GM23248 (cell line): ENCODE results near the gene CCDC27. TPM values are rescaled to one million over a fixed set of nuclear protein-coding genes. Genes with fewer than 3 reads are reported as not detected.

Experiments
- DNase-seq: peaks from one replicate; pipeline ENCODE4 v3.0.0-alpha.2; 2015
- H2AFZ ChIP-seq: fragments of 200-600 bp; sonication (generic); 2 replicates; pipeline ENCODE4 v1.6.1; 2016; ENCODE audit warnings: antibody characterized with exemption
- H3F3A ChIP-seq: fragments of 200-600 bp; sonication (generic); 2 replicates; pipeline ENCODE4 v1.6.1; 2016; ENCODE audit warnings: mild to moderate bottlenecking, antibody characterized with exemption, mixed run types; ENCODE audit not compliant: insufficient read depth
- H3K27ac ChIP-seq: fragments of 200-600 bp; sonication (generic); 2 replicates; pipeline ENCODE4 v1.5.1; 2016; ENCODE audit warnings: mild to moderate bottlenecking
- H3K27me3 ChIP-seq: fragments of 200-600 bp; sonication (generic); replicated peaks from 2 replicates; pipeline ENCODE4 v1.6.1; 2016; ENCODE audit warnings: mild to moderate bottlenecking; ENCODE audit not compliant: insufficient read depth
- H3K36me3 ChIP-seq: fragments of 200-600 bp; sonication (generic); 2 replicates; pipeline ENCODE4 v1.6.1; 2016; ENCODE audit warnings: low read depth, mild to moderate bottlenecking
- H3K4me1 ChIP-seq: fragments of 200-600 bp; sonication (generic); 2 replicates; pipeline ENCODE4 v1.6.1; 2016; ENCODE audit warnings: mild to moderate bottlenecking; ENCODE audit not compliant: insufficient read depth
- H3K4me2 ChIP-seq: fragments of 200-600 bp; sonication (generic); one replicate; pipeline ENCODE4 v1.6.1; 2016; ENCODE audit warnings: mild to moderate bottlenecking; ENCODE audit not compliant: unreplicated experiment
- H3K4me3 ChIP-seq: fragments of 200-600 bp; sonication (generic); 2 replicates; pipeline ENCODE4 v1.5.1; 2016; ENCODE audit warnings: mild to moderate bottlenecking
- H3K79me2 ChIP-seq: fragments of 200-600 bp; sonication (generic); 2 replicates; pipeline ENCODE4 v1.6.1; 2016; ENCODE audit warnings: mild to moderate bottlenecking; ENCODE audit not compliant: insufficient read depth
- H3K9ac ChIP-seq: fragments of 200-600 bp; sonication (generic); 2 replicates; pipeline ENCODE4 v1.6.1; 2016; ENCODE audit warnings: mild to moderate bottlenecking
- H3K9me2 ChIP-seq: fragments of 200-600 bp; sonication (generic); 2 replicates; pipeline ENCODE4 v1.6.1; 2016; ENCODE audit warnings: mixed run types, mild to moderate bottlenecking, moderate library complexity; ENCODE audit not compliant: insufficient read depth
- H3K9me3 ChIP-seq: fragments of 200-600 bp; sonication (generic); one replicate; pipeline ENCODE4 v1.6.1; 2017; ENCODE audit warnings: low read depth
- H4K20me1 ChIP-seq: fragments of 200-600 bp; sonication (generic); 2 replicates; pipeline ENCODE4 v1.6.0; 2016; ENCODE audit not compliant: insufficient read depth
- EZH2 ChIP-seq: fragments of 200-600 bp; sonication (generic); IDR thresholded peaks from 2 replicates; pipeline ENCODE4 v1.6.1; 2018; ENCODE audit warnings: antibody characterized with exemption, mild to moderate bottlenecking; ENCODE audit not compliant: insufficient read depth, poor library complexity, severe bottlenecking
- EZH2phosphoT487 ChIP-seq: fragments of 200-600 bp; sonication (generic); IDR thresholded peaks from 2 replicates; pipeline ENCODE4 v1.6.1; 2018; ENCODE audit warnings: antibody characterized with exemption, moderate library complexity, mild to moderate bottlenecking, low read depth; ENCODE audit not compliant: insufficient read depth
- whole genome bisulfite sequencing, 2 experiments: methylation state at CpG; one replicate each; pipeline ENCODE4 v1.1.6; 2015 to 2017; ENCODE audit warnings: low lambda C conversion rate in 2 of 2, low coverage in 1 of 2; ENCODE audit errors: missing lambda C conversion rate in 2 of 2; 5-methylcytosine and 5-hydroxymethylcytosine counted together
- in situ Hi-C: fragments of 300-500 bp; cut with MboI; formaldehyde crosslinking; loops from 2 replicates; pipeline ENCODE4 v1.15.0; 2020
- polyA plus RNA-seq: library from polyadenylated mRNA; unstranded; fragments of >200 nt; fragmentation: Nextera tagmentation; extraction: Ambion mirVana; gene quantifications from 2 replicates; pipeline ENCODE4 v1.2.1, GENCODE V29; 2016
- total RNA-seq: library from RNA; depleted of rRNA; stranded (reverse); fragments of >200 nt; shearing (Covaris generic); gene quantifications from 2 replicates; pipeline ENCODE4 v1.2.3, GENCODE V29; 2014; rRNA removed

The CCDC27 gene
- total RNA-seq (not detected in 2 replicates), polyA plus RNA-seq (not detected in 2 replicates)

- 64 to 66% methylated on average over 17 of the region's 17 CpGs for WGBS, 2 experiments
- peaks cover 3% of the 10 kb centered on the region; the same call in 1 of the 2 replicates for H3K4me1 ChIP-seq
- in situ Hi-C loops, result no loop called here
- H3K9me2 ChIP-seq, result no peaks in the 10 kb centered on the region
- no peaks in the 10 kb centered on the region for H3K79me2 ChIP-seq
- H3K9ac ChIP-seq, result no peak within 1 kb of the TSS
- H3K36me3 ChIP-seq, result no peaks in the 10 kb centered on the region
- no peak within 1 kb of the TSS for H3K4me2 ChIP-seq
- H3F3A ChIP-seq, result peaks cover 4% of the 10 kb centered on the region; the same call in 1 of the 2 replicates
- H4K20me1 ChIP-seq, result no peaks in the 10 kb centered on the region
- peaks cover 20% of the 10 kb centered on the region for H3K27me3 ChIP-seq
- TF ChIP-seq EZH2phosphoT487 (no peak), EZH2 (no peak)
- H3K27ac ChIP-seq, result no peak within 1 kb of the TSS
- H3K9me3 ChIP-seq, result no peaks in the 10 kb centered on the region
- no peak within 1 kb of the TSS for H2AFZ ChIP-seq
- no peak for DNase-seq
- H3K4me3 ChIP-seq, result no peak within 1 kb of the TSS
Measured at GRCh38 chr1:3752400-3752945, at the start of gene CCDC27. Gene CCDC27, plus strand, starts transcription at chr1:3752450. Its CDS starts 32 bp downstream, at chr1:3752482.

- H3K4me1 ChIP-seq, result no peaks in the 10 kb centered on the region
- H3K36me3 ChIP-seq, result no peaks in the 10 kb centered on the region
- H2AFZ ChIP-seq, result no peak overlapping the region
- no peaks in the 10 kb centered on the region for H3K9me3 ChIP-seq
- no peaks in the 10 kb centered on the region for H4K20me1 ChIP-seq
- WGBS, 2 experiments, result 36 to 43% methylated on average over 18 to 19 of the region's 19 CpGs
- TF ChIP-seq EZH2phosphoT487 (no peak), EZH2 (no peak)
- no peak overlapping the region for H3K4me2 ChIP-seq
- in situ Hi-C loops, result no loop called here
- no peaks in the 10 kb centered on the region for H3F3A ChIP-seq
- no peak for DNase-seq
- H3K9ac ChIP-seq, result no peak overlapping the region
- no peak overlapping the region for H3K27ac ChIP-seq
- H3K4me3 ChIP-seq, result no peak overlapping the region
- H3K79me2 ChIP-seq, result no peaks in the 10 kb centered on the region
- H3K27me3 ChIP-seq, result peaks cover 37% of the 10 kb centered on the region
- H3K9me2 ChIP-seq, result no peaks in the 10 kb centered on the region
Measured at GRCh38 chr1:3702528-3702927, 49.7 kb upstream of the CCDC27 start.

- no peak for TF ChIP-seq EZH2
- H3K4me3 ChIP-seq, result no peak overlapping the region
- H3K9me3 ChIP-seq, result no peaks in the 10 kb centered on the region
- no peaks in the 10 kb centered on the region for H3K9me2 ChIP-seq
- H3K36me3 ChIP-seq, result no peaks in the 10 kb centered on the region
- H3K79me2 ChIP-seq, result no peaks in the 10 kb centered on the region
- no peak overlapping the region for H2AFZ ChIP-seq
- H3K4me1 ChIP-seq, result no peaks in the 10 kb centered on the region
- no peak overlapping the region for H3K9ac ChIP-seq
- peak; percentile 70 for DNase-seq
- WGBS, 2 experiments, result 28% methylated on average over 21 of the region's 21 CpGs
- H3K4me2 ChIP-seq, result no peak overlapping the region
- H4K20me1 ChIP-seq, result no peaks in the 10 kb centered on the region
- H3K27me3 ChIP-seq, result peaks cover 36% of the 10 kb centered on the region
- no peaks in the 10 kb centered on the region for H3F3A ChIP-seq
- no peak overlapping the region for H3K27ac ChIP-seq
- in situ Hi-C loops, result no loop called here
Measured at GRCh38 chr1:3702990-3703728, 49.1 kb upstream of the CCDC27 start.

DNA sequence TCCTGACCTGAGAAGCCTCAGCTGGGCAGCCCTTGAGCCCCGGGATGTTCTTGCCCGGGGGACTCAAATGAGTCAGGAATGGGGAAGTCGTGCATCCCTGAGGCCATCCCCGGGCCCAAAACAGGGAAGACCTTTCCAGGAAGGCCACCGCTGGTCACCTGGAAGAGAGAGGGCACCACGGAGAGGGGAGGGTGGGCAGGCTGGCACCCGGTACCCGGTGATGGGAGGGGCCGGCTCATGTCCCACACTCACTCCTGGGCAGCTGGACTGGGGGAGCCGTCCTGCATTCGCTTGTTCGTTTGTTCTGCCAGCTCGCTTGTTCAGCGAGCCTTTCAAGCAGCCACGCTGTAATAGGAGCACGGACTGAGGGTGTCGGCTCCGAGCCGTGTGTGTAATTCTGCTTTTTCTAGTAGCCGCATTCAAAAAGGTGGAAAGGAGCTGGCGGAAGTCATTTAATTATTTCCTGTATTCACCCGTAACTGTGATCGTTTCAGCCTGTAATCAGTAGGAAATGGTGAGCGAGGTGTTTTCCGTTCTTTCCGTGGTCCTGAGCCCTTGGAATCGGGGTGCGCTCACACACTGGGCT lies 48.4 kb upstream of the CCDC27 start:
- no peaks in the 10 kb centered on the region for H3F3A ChIP-seq
- TF ChIP-seq EZH2, result no peak
- no peak for TF ChIP-seq EZH2phosphoT487
- no peak overlapping the region for H3K27ac ChIP-seq
- H4K20me1 ChIP-seq, result no peaks in the 10 kb centered on the region
- no peaks in the 10 kb centered on the region for H3K36me3 ChIP-seq
- no peaks in the 10 kb centered on the region for H3K9me3 ChIP-seq
- DNase-seq, result no peak
- H3K4me2 ChIP-seq, result no peak overlapping the region
- H3K27me3 ChIP-seq, result peaks cover 43% of the 10 kb centered on the region
- no peak overlapping the region for H3K4me3 ChIP-seq
- H3K9ac ChIP-seq, result no peak overlapping the region
- no peak overlapping the region for H2AFZ ChIP-seq
- 62 to 66% methylated on average over 22 to 28 of the region's 28 CpGs for WGBS, 2 experiments
- no peaks in the 10 kb centered on the region for H3K4me1 ChIP-seq
- H3K9me2 ChIP-seq, result no peaks in the 10 kb centered on the region
- in situ Hi-C loops, result no loop called here
- H3K79me2 ChIP-seq, result no peaks in the 10 kb centered on the region
